ENCODE results near the gene ZMAT5. TPM values are rescaled to one million over a fixed set of nuclear protein-coding genes. Genes with fewer than 3 reads are reported as not detected.

The ZMAT5 gene
- total RNA-seq, 1 donor from 2014 or later, result 22.6 TPM

DNA sequence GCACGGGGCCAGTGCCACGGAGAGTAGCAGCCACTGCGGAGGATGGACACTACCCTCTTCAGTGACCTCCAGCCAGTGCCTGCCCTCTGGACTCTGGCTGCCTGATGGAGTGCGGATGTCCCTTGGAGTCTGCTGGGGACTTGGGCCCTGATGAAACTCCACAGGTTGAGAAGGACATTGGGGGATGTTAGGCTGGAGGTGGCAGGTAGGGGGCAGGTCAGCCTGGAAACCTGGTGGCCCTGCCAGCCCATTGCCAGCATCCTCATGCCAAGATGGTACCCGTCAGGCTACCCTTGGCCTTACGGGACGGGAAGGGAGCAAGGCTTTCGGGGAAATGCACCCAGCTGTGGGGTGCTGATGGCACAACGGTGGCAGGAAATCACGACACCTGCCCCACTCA lies 43.0 kb downstream of the ZMAT5 start:
- Mint-ChIP-seq H3K36me3 (ENCODE audit: low read depth) (no peaks in the 10 kb centered on the region), H3K9me3 (no peaks in the 10 kb centered on the region), H3K4me3 (no peak overlapping the region), H3K4me1 (peaks cover 7% of the 10 kb centered on the region), H3K27ac (no peak overlapping the region), H3K27me3 (peaks cover 19% of the 10 kb centered on the region)
- ChIA-PET POLR2A (no interaction called here), CTCF (no interaction called here)
- DNase-seq, result no peak
- intact Hi-C loops (cut with micrococcal nuclease), result no loop called here
- ATAC-seq (ENCODE audit: low read depth), result no peak
- TF ChIP-seq, protein P1, sequence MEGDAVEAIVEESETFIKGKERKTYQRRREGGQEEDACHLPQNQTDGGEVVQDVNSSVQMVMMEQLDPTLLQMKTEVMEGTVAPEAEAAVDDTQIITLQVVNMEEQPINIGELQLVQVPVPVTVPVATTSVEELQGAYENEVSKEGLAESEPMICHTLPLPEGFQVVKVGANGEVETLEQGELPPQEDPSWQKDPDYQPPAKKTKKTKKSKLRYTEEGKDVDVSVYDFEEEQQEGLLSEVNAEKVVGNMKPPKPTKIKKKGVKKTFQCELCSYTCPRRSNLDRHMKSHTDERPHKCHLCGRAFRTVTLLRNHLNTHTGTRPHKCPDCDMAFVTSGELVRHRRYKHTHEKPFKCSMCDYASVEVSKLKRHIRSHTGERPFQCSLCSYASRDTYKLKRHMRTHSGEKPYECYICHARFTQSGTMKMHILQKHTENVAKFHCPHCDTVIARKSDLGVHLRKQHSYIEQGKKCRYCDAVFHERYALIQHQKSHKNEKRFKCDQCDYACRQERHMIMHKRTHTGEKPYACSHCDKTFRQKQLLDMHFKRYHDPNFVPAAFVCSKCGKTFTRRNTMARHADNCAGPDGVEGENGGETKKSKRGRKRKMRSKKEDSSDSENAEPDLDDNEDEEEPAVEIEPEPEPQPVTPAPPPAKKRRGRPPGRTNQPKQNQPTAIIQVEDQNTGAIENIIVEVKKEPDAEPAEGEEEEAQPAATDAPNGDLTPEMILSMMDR (IDR thresholded peaks at IDR 0.05), result no peak

GRCh38 chr22:29722587-29722986 lies 44.2 kb downstream of the ZMAT5 start:
- no peak overlapping the region for H3K27ac Mint-ChIP-seq
- ChIA-PET POLR2A (no interaction called here), CTCF (no interaction called here)
- ATAC-seq (ENCODE audit: low read depth) (no peak), DNase-seq (no peak)
- H3K27me3 Mint-ChIP-seq, result peaks cover 27% of the 10 kb centered on the region
- H3K4me3 Mint-ChIP-seq, result no peak overlapping the region
- no peaks in the 10 kb centered on the region for H3K9me3 Mint-ChIP-seq
- TF ChIP-seq, protein P1 (IDR thresholded peaks at IDR 0.05), result no peak
- H3K36me3 Mint-ChIP-seq (ENCODE audit: low read depth), result no peaks in the 10 kb centered on the region
- H3K4me1 Mint-ChIP-seq, result peaks cover 7% of the 10 kb centered on the region
- intact Hi-C loops (cut with micrococcal nuclease), result no loop called here

GRCh38 chr22:29722151-29722550 lies 44.7 kb downstream of the ZMAT5 start:
- DNase-seq (no peak), ATAC-seq (ENCODE audit: low read depth) (no peak)
- POLR2A ChIA-PET, result no interaction called here
- TF ChIP-seq, protein P1 (IDR thresholded peaks at IDR 0.05), result no peak
- Mint-ChIP-seq H3K27me3 (peaks cover 31% of the 10 kb centered on the region), H3K4me1 (peaks cover 7% of the 10 kb centered on the region), H3K36me3 (ENCODE audit: low read depth) (no peaks in the 10 kb centered on the region), H3K4me3 (no peak overlapping the region), H3K27ac (no peak overlapping the region), H3K9me3 (no peaks in the 10 kb centered on the region)
- CTCF ChIA-PET, result no interaction called here
- intact Hi-C loops (cut with micrococcal nuclease), result no loop called here

GRCh38 chr22:29720811-29721323 lies 45.9 kb downstream of the ZMAT5 start:
- no peaks in the 10 kb centered on the region for H3K36me3 Mint-ChIP-seq (ENCODE audit: low read depth)
- DNase-seq (no peak), ATAC-seq (ENCODE audit: low read depth) (no peak)
- intact Hi-C loops (cut with micrococcal nuclease), result no loop called here
- TF ChIP-seq, protein P1 (IDR thresholded peaks at IDR 0.05), result no peak
- POLR2A ChIA-PET, result no interaction called here
- peaks cover 7% of the 10 kb centered on the region for H3K4me1 Mint-ChIP-seq
- no peaks in the 10 kb centered on the region for H3K9me3 Mint-ChIP-seq
- H3K27ac Mint-ChIP-seq, result no peak overlapping the region
- CTCF ChIA-PET, result no interaction called here
- no peak overlapping the region for H3K4me3 Mint-ChIP-seq
- H3K27me3 Mint-ChIP-seq, result peaks cover 44% of the 10 kb centered on the region

DNA sequence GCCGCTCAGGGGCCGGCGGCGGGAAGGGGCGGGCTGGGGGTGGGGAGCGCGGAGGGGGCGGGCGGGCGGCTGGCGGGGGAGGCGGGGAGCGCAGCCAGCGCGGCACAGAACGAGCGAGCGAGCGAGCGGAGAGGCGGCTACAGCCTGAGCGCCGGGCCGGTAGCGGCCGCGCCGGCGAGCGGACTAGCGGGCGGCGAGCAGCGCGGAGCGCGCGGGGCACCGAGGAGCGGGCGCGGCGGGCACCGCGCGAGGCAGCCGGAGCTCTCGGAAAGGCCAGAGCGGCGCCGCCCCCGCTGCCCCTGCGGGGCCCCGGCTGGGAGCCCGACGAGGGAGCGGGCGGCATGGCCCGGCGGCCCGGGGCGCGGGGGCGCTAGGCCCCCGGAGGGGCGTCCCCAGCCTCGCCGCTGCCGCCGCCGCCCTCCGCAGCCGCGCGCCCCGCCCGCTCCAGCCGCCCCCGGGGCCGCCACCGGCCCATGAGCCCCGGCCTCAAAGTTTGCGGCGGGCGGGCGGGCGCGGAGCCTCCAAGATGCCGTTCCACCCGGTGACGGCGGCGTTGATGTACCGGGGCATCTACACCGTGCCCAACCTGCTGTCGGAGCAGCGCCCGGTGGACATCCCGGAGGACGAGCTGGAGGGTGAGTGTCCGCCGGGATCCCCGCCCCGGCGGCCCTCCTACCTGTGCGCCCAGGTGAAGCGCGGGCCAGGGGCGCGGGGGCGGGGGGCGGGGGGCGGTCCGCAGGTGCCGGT lies 46.7 kb downstream of the ZMAT5 start, which contains the start of gene CABP7:
TSS of gene CABP7 (plus strand) at position 105 of the 747 bp plus-strand sequence. CDS start at position 527, 422 bp downstream.
- Mint-ChIP-seq H3K9me3 (no peaks in the 10 kb centered on the region), H3K27ac (no peak within 1 kb of the TSS), H3K4me1 (peaks cover 7% of the 10 kb centered on the region), H3K27me3 (peaks cover 43% of the 10 kb centered on the region), H3K4me3 (peak within 1 kb of the TSS; percentile 28), H3K36me3 (ENCODE audit: low read depth) (no peaks in the 10 kb centered on the region)
- no peak for DNase-seq
- no peak for ATAC-seq (ENCODE audit: low read depth)
- ChIA-PET POLR2A (no interaction called here), CTCF (no interaction called here)
- TF ChIP-seq, protein P1 (IDR thresholded peaks at IDR 0.05), result no peak
- intact Hi-C loops (cut with micrococcal nuclease), result no loop called here

Measured in activated B cell treated with CpG ODN at 0.5 μM for 24 hours (primary cell).